ENCODE data around the gene SIGLEC12.
"Not testable (repeated sequence)": the region's sequence is repeated elsewhere in the genome, so short reads cannot be mapped to it uniquely, and the experiment has no call there.

Gene SIGLEC12

DNA sequence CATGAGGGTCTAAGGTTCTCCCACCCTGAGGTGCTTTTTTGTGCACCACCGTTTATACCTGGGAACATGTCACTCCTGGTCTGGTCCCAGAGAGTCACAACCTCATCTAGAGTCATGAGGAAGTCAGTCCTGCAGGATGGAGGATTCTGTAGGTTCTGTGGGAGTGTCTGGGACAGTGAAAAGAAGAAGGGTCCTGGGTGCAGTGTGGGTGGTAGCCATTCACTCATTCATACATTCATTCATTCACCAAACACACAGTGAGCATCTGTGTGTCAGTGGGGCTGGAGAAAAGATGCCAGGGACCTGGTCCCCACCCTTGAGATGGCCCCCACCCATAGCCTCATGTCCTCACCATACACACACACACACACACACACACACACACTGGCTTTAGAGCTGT is 32.0 kb downstream of the SIGLEC12 start:
- H3K27ac ChIP-seq = no peak overlapping the region
- TF ChIP-seq, protein P1, sequence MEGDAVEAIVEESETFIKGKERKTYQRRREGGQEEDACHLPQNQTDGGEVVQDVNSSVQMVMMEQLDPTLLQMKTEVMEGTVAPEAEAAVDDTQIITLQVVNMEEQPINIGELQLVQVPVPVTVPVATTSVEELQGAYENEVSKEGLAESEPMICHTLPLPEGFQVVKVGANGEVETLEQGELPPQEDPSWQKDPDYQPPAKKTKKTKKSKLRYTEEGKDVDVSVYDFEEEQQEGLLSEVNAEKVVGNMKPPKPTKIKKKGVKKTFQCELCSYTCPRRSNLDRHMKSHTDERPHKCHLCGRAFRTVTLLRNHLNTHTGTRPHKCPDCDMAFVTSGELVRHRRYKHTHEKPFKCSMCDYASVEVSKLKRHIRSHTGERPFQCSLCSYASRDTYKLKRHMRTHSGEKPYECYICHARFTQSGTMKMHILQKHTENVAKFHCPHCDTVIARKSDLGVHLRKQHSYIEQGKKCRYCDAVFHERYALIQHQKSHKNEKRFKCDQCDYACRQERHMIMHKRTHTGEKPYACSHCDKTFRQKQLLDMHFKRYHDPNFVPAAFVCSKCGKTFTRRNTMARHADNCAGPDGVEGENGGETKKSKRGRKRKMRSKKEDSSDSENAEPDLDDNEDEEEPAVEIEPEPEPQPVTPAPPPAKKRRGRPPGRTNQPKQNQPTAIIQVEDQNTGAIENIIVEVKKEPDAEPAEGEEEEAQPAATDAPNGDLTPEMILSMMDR (conservative IDR thresholded peaks at IDR 0.05) = no peak
- no peak for TF ChIP-seq ZFX (IDR thresholded peaks at IDR 0.05)

DNA sequence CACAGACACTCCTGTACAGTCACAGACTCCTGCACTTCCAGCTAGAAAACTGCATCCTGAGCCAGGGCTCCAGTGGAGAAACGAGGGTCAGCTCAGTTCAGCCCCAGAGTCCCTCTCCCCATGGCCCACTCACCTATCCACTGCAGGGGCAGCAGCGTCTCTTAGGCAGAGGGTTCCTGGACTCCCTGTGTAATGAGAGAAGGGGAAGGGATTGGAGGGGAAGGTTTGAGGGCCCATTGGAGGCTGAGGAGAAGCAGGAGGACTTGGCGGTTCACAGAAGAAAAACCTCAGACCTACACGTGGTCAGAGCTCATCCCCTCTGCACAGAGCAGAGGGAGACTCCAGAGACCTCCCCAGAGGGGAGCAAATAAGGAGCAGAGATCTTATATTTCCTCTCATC is 32.4 kb downstream of the SIGLEC12 start:
- H3K27ac ChIP-seq = no peak overlapping the region
- TF ChIP-seq ZFX (IDR thresholded peaks at IDR 0.05) = no peak
- TF ChIP-seq, protein P1 (conservative IDR thresholded peaks at IDR 0.05) = no peak

DNA sequence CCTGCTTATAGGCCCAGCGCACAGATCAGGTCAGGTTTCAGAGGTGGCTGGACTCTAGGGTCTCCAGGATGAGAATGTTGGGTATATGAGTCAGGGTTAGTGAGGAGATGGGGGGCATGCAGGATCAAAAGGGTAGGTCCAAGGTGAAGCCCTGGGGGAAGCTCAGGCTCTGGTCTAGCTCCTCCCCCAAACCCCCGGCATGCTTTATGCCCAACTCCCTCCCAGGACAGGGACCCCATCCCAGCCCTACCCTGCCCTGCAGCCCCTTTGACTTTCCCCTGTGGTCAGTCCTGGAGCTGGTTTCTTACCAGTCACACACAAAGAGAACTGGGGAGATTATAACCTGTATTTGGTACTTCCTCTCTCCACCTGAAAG is 33.1 kb downstream of the SIGLEC12 start:
- no peak overlapping the region for H3K27ac ChIP-seq
- TF ChIP-seq ZFX (IDR thresholded peaks at IDR 0.05) = no peak
- TF ChIP-seq, protein P1 (conservative IDR thresholded peaks at IDR 0.05) = no peak

DNA sequence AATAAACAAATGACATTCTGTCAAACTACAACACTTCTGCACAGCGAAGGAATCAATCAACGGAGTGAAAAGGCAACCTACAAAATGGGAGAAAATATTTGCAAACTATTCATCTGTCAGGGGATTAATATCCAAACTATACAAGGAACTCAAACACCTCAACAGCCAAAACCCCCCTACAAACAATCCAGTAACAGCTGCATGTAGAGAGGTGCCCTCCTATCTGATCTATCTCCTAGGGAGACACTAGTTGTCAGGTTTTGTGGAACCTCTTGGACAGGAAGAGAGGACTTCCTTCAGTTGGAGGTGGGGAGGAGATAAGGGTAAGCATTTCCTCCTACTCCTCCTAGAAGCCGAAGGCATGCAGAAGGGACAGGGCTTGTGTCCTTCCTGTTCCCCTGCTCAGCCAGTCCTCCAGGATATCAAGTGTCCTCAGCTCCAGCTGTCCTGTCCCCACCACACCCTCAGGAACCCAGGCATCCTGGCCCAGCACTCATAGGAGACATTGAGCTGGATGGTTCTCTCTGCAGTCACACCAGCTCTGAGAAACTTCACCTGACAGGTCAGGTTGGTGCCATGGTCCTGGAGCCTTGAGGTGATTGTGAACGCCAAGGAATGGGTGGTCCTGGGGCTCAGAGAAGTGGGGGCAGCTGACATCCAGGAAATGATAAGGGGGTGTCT is 33.6 kb downstream of the SIGLEC12 start:
- TF ChIP-seq, protein P1 (conservative IDR thresholded peaks at IDR 0.05) = no peak
- TF ChIP-seq ZFX (IDR thresholded peaks at IDR 0.05) = no peak
- no peak overlapping the region for H3K27ac ChIP-seq

DNA sequence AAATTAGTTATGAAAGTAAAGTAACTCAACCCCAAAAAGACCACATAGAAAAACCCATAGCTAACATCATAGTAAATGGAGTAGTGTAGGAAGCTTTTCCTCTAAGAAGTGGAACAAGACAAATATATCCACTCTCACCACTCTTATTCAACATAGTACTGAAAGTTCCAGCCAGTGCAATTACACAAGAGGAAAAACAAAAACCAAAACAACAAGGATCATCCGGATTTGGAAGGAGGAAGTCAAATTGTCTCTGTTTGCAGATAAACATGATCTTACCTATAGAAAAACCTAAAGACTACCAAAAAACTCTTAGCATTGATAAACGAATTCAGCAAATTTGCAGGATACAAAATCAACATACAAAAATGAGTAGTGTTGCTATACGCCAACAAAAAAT is 34.9 kb downstream of the SIGLEC12 start:
- TF ChIP-seq, protein P1 (conservative IDR thresholded peaks at IDR 0.05) = no peak
- TF ChIP-seq ZFX (IDR thresholded peaks at IDR 0.05) = no peak
- no peak overlapping the region for H3K27ac ChIP-seq

DNA sequence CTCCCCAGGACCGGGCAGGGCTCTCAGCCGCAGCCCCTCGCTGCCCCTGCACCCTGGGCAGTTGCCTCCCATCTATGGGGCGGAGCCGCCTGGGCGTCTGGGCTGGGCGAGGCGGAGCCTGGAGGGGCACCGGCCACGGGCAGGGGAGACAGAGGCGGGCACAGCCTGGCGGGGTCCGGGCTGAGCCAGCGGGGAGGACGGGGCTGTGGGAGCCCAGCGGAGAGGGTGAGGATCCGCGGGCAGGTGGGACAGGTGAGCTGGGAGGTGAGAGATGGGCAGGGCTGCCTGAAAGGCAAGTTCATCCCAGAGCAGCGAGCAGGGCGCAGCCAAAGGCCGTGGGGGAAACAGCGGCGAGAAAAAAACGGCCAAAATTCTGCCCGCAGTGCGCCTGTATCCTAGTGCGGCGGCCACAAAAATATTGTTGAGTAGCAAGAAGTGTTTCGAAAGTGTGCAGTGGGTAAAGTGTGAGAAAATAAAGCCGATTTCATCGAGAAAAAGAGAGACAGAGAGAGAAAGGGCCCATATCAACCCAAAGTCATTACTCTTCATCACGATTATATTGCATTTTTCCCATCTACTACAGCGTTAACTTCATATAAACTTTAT is 37.5 kb downstream of the SIGLEC12 start:
- H3K27ac ChIP-seq = not testable (repeated sequence)

DNA sequence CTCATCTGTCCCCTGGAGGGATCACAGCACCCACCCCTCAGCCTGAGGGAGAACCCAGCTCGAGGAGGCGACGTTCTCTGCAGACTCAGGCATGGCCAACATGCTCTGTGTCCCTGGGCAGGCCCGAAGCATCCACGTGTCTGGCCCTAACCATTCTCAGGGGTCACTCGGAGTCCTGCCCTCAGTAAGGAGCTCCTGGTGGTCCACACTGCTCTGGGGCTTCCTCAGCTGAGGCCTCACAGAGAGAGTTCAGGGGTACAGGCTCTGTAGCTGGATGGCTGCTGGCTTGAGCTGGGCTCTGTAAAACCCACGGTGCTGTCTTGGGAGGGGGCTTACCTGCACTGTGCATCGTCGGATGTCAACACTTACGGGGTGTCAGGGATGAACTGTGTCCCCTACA is 38.9 kb downstream of the SIGLEC12 start:
- H3K27ac ChIP-seq = no peak overlapping the region
- TF ChIP-seq ZFX (IDR thresholded peaks at IDR 0.05) = no peak
- TF ChIP-seq, protein P1 (conservative IDR thresholded peaks at IDR 0.05) = no peak

DNA sequence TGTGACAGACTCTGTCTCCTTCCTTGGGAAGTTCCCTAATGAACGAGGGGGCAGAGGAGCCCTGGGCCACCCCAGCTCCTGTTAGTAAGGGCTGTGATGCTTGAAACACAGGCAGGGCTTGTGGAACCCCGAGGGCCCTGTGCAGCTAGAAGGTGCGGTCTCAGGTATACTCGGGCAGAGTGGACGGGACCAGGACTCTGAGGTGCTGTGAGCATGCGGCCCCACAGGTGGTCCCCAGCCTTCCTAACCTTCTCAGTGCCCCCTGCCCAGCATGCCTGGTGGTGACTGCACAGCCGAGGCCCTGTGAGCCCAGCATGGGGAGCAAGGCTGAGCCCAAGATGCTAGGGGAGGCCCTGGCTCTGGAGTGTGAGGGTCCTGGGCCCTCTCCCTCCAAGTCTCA is 39.3 kb downstream of the SIGLEC12 start:
- TF ChIP-seq ZFX (IDR thresholded peaks at IDR 0.05) = no peak
- TF ChIP-seq, protein P1 (conservative IDR thresholded peaks at IDR 0.05) = no peak
- no peak overlapping the region for H3K27ac ChIP-seq

Data from C4-2B (cell line).